Nucleus accumbens (tissue), 56 donors: ENCODE measurements around the gene CCDC7.
"Not testable (repeated sequence)": the region's sequence is repeated elsewhere in the genome, so short reads cannot be mapped to it uniquely, and the experiment has no call there.

ENCODE experiments used
- DNase-seq, 56 donors: peaks; one replicate each; lab custom pipeline; 2025; lab: John Stamatoyannopoulos, UW

Gene CCDC7

DNA sequence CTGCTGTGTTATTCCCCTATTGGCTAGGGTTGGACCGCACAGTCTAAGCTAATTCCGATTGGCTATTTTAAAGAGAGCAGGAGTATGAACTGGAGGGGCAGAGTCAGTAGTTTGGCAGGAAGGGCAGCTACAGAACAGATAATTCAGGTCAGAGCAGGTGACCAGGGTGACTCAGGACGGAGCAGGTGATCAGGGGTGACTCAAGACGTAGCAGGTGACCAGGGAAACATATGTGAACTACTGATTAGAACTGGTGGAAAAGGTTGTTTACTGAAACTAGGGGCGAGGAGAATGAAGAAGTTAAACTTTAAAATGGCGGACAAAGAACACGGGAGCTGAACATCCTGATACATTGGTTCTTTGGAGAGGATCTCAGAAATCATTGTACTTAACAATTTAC lies 102.3 kb downstream of the CCDC7 start:
- no peak for DNase-seq

GRCh38 chr10:32556783-32557395 lies 110.9 kb downstream of the CCDC7 start:
- DNase-seq: no peak

DNA sequence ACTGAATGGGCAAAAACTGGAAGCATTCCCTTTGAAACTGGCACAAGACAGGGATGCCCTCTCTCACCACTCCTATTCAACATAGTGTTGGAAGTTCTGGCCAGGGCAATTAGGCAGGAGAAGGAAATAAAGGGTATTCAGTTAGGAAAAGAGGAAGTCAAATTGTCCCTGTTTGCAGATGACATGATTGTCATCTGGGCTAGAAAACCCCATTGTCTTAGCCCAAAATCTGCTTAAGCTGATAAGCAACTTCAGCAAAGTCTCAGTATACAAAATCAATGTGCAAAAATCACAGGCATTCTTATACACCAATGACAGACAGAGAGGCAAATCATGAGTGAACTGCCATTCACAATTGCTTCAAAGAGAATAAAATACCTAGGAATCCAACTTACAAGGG lies 116.8 kb downstream of the CCDC7 start:
- DNase-seq: not testable (repeated sequence)

DNA sequence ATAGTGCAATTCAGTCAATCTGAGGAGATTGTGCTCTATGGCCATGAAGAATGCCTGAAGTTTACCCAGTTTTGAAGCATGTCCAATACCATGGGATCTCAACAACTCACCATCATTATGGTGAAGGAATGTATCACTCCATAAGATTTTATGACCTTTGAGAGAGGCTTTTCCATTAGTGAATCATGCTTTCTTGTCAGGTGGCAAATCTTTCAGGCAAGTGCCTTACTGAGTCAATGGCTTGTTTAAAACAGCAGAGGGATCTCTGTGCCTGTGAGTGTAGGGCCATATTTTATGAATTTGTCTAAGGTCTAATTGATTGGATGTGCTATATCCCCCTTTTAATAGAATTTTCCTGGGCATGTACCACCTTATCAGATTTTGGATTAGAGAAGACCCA lies 131.5 kb downstream of the CCDC7 start:
- no peak for DNase-seq

GRCh38 chr10:32582946-32583345 lies 137.0 kb downstream of the CCDC7 start:
- DNase-seq: no peak

DNA sequence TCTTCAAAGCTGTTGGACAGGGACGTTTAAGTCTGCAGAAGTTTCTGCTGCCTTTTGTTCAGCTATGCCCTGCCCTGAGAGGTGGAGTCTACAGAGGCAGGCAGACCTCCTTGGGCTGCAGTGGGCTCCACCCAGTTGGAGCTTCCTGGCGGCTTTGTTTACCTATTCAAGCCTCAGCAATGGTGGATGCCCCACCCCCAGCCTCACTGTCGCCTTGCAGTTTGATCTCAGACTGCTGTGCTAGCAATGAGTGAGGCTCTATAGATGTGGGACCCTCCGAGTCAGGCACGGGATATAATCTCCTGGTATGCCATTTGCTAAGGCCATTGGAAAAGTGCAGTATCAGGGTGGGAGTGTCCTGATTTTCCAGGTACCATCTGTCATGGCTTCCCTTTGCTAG lies 152.1 kb downstream of the CCDC7 start:
- DNase-seq: not testable (repeated sequence)

- no peak for DNase-seq
Observed at GRCh38 chr10:32600317-32600716, 154.4 kb downstream of the CCDC7 start.

DNA sequence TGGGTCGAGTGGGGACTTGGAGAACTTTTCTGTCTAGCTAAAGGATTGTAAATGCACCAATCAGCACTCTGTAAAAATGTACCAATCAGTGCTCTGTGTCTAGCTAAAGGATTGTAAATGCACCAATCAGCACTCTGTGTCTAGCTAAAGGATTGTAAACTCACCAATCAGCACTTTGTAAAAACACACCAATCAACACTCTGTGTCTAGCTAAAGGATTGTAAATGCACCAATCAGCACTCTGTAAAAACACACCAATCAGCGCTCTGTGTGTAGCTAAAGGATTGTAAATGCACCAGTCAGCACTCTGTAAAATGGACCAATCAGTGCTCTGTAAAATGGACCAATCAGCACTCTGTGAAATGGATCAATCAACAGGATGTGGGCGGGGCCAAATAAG lies 155.6 kb downstream of the CCDC7 start:
- not testable (repeated sequence) for DNase-seq

GRCh38 chr10:32605787-32606186 lies 159.8 kb downstream of the CCDC7 start:
- no peak for DNase-seq

DNA sequence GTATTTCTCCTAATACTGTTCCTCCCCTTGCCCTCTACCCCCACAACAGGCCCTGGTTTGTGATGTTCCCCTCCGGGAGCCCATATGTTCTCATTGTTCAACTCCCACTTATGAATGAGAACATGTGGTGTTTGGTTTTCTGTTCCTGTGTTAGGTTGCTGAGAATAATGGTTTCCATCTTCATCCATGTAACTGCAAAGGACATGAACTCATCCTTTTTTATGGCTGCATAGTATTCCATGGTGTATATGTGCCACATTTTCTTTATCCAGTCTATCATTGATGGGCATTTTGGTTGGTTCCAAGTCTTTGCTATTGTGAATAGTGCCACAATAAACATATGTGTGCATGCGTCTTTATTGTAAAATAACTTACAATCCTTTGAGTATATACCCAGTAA lies 164.6 kb downstream of the CCDC7 start:
- not testable (repeated sequence) for DNase-seq

- DNase-seq: no peak
Observed at GRCh38 chr10:32616438-32616837, 170.5 kb downstream of the CCDC7 start.

DNA sequence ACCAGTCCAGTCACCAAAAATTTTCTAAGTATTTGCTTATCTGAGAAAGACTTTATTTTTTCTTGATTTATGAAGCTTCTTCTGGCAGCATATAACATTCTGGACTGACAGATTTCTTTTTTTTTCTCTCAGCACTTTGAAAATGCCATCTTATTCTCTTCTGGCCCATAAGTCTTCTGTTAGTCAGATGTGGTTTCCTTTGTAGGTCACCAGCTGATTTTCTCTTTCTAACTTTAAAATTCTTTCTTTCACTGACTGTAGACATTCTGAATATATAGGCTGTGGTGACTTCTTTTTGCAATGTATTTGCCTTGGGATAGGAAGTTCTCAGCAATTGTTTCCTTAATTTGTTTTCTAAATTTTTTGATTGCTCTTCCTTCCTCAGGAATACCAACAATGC lies 172.5 kb downstream of the CCDC7 start:
- DNase-seq: no peak

DNA sequence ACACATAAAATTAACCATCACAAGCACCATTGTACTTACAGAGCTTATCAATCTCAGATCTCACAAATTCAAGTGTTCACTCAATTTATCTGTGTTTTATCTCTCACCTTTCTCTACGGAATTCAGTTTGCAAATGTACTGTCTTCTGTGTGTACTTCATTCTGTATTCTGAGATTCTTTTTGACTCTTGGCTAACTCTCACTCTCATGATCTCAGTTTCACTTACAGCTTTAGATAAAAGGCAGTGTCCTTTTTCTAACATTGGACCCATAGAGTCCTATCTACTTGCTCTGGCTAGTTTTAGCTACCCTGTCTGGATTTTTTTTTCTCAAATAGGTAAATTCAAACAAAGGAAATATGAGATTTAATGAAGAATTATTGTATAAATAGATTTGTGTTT lies 176.0 kb downstream of the CCDC7 start:
- no peak for DNase-seq

- no peak for DNase-seq
Observed at GRCh38 chr10:32622409-32622808, 176.5 kb downstream of the CCDC7 start.

DNA sequence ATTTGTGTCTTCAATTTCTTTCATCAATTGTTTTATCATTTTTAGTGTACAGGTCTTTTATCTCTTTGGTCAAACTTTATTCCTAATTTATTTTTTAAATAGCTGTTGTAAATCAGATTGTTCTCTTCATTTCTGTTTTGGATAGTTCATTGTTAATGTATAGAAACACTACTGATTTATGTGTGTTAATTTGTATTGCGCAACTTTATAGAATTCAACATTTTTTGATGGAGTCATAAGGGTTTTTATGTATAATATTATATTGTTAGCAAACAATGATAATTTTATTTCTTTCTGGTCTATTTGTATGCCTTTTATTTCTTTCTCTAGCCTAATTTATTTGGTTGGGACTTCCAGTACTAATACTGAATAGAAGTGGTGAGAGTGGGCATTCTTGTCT lies 181.2 kb downstream of the CCDC7 start:
- no peak for DNase-seq

DNA sequence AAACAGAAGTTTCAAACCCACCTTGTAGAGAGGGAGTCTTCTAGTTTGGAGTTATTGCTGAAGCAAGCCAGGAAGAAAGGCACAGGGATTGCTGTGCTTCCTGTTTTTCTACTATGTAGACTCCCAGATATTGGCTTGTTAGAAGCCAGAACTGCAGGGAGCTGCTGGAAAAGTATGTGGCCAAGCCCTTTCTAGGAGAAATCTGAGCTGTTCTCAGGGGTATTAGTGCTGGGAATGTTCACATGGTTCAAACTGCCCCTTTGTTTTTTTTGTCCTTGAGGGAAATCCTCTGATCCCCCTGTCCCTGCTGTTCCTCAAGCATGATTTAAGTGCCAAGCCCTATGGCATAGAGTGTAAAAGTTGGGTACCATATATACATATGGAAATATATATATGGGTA lies 184.0 kb downstream of the CCDC7 start:
- no peak for DNase-seq

- no peak for DNase-seq
Observed at GRCh38 chr10:32646535-32646934, 200.6 kb downstream of the CCDC7 start.

- no peak for DNase-seq
Observed at GRCh38 chr10:32650246-32650655, 204.3 kb downstream of the CCDC7 start.

- not testable (repeated sequence) for DNase-seq
Observed at GRCh38 chr10:32657430-32657829, 211.5 kb downstream of the CCDC7 start.

DNA sequence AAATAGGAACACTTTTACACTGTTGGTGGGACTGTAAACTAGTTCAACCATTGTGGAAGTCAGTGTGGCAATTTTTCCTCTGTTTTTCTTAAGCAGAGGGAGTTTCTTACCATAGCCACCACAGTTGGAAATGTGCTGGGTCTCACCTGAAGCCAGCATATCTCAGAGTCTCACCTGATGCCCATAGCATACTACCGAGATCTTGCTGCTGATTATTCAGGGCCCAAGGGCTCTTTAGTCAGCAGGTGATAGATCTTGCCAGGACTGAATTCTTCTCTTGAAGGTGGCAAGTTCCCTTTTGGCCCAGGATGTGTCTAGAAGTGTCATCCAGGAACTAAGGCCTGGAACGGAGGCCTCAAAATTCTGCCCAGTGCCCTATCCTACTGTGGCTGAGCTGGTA lies 215.4 kb downstream of the CCDC7 start:
- DNase-seq: no peak

DNA sequence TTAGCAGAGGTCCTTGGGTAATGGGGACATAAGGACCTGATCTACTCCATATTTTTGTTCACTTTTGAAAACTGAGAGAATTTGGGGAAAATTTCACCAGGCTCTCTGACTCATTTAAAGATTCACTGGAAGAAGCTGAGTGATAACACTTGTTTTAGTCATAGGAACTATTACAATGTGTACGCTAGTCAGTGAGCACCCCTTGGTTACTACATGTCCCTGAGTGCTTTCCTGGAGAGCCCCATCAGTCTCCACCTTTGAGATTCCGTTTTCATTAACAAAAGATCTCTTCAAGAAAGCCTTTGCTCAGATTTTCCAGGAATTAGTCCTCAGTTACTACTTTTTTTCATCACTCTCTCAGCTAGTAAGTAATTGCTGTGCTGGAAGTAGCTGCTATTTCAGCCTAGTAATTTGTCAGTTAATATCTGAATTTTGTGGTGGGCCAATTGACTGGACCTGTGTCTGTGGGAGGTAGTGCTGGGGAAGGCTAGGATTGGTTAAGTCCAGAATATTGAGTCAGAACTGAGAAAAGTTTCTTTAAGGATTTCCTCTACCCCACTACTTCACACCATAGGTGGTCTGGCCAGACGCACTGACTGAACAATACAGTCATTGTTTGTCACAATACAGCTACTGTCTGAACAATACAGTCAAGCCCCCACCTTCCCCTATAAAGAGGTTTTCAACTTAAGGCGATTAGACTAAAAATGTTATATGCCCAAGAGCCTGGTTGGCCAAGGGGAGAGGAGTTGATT lies 235.0 kb downstream of the CCDC7 start:
- no peak for DNase-seq

GRCh38 chr10:32684291-32684690 lies 238.4 kb downstream of the CCDC7 start:
- DNase-seq: no peak
